WERI-Rb-1 (cell line): ENCODE measurements around the gene RNF40.
"Not testable (repeated sequence)": the region's sequence is repeated elsewhere in the genome, so short reads cannot be mapped to it uniquely, and the experiment has no call there.

Experiments used
- DNase-seq: peaks from one replicate; pipeline ENCODE4 v3.0.0-alpha.2; 2020
- H3K27ac ChIP-seq: fragments of 250-450 bp; sonication (Bioruptor Pico); 2 replicates; pipeline ENCODE4 v1.5.1; 2020; ENCODE audit warnings: mild to moderate bottlenecking, moderate library complexity
- H3K27me3 ChIP-seq: fragments of 250-450 bp; sonication (Bioruptor Pico); 2 replicates; pipeline ENCODE4 v1.5.1; 2021; ENCODE audit warnings: mild to moderate bottlenecking, low read depth, moderate library complexity; ENCODE audit not compliant: insufficient read depth, severe bottlenecking
- H3K36me3 ChIP-seq: fragments of 250-450 bp; sonication (Bioruptor Pico); 2 replicates; pipeline ENCODE4 v1.5.1; 2020; ENCODE audit warnings: mild to moderate bottlenecking, moderate library complexity
- H3K4me3 ChIP-seq: 2 replicates; pipeline ENCODE4 v1.5.1; 2011; ENCODE audit warnings: low read depth, mild to moderate bottlenecking, control low read depth, low read length
- H3K9me3 ChIP-seq: fragments of 250-450 bp; sonication (Bioruptor Pico); 2 replicates; pipeline ENCODE4 v1.5.1; 2021; ENCODE audit warnings: mild to moderate bottlenecking, moderate library complexity; ENCODE audit not compliant: severe bottlenecking
- CTCF ChIP-seq: IDR thresholded peaks from 2 replicates; pipeline ENCODE4 v1.5.1; 2011; ENCODE audit warnings: low read depth, mild to moderate bottlenecking, control low read depth, inconsistent platforms, low read length

The RNF40 gene

GRCh38 chr16:30802936-30803335 is 40.8 kb downstream of the RNF40 start:
- Histone ChIP-seq H3K36me3 (no peaks in the 10 kb centered on the region), H3K27me3 (no peaks in the 10 kb centered on the region), H3K27ac (no peak overlapping the region), H3K4me3 (no peak overlapping the region), H3K9me3 (no peaks in the 10 kb centered on the region)
- DNase-seq = no peak
- TF ChIP-seq CTCF = no peak

- Histone ChIP-seq H3K36me3 (no peaks in the 10 kb centered on the region), H3K27ac (peak overlapping the region; percentile 89), H3K9me3 (no peaks in the 10 kb centered on the region), H3K27me3 (no peaks in the 10 kb centered on the region), H3K4me3 (peak overlapping the region; percentile 70)
- TF ChIP-seq CTCF = no peak
- no peak for DNase-seq
These were observed 42.9 kb downstream of the RNF40 start for GRCh38 chr16:30805056-30805369.

GRCh38 chr16:30805370-30806169 is 43.4 kb downstream of the RNF40 start:
- TF ChIP-seq CTCF = no peak
- no peaks in the 10 kb centered on the region for H3K9me3 ChIP-seq
- H3K27me3 ChIP-seq = no peaks in the 10 kb centered on the region
- peak overlapping the region; percentile 70 for H3K4me3 ChIP-seq
- H3K36me3 ChIP-seq = no peaks in the 10 kb centered on the region
- DNase-seq = peak; percentile 90
- H3K27ac ChIP-seq = peak overlapping the region; percentile 89

- Histone ChIP-seq H3K27me3 (no peaks in the 10 kb centered on the region), H3K4me3 (no peak overlapping the region), H3K36me3 (no peaks in the 10 kb centered on the region), H3K27ac (no peak overlapping the region), H3K9me3 (no peaks in the 10 kb centered on the region)
- no peak for TF ChIP-seq CTCF
- DNase-seq = no peak
These were observed 46.0 kb downstream of the RNF40 start for GRCh38 chr16:30808146-30808545.

- not testable (repeated sequence) for H3K36me3 ChIP-seq, DNase-seq, H3K27me3 ChIP-seq, H3K27ac ChIP-seq, H3K9me3 ChIP-seq, H3K4me3 ChIP-seq
These were observed 46.8 kb downstream of the RNF40 start for GRCh38 chr16:30808890-30809426.

- H3K4me3 ChIP-seq, DNase-seq, H3K9me3 ChIP-seq, H3K27me3 ChIP-seq, H3K27ac ChIP-seq, H3K36me3 ChIP-seq: not testable (repeated sequence)
These were observed 47.6 kb downstream of the RNF40 start for GRCh38 chr16:30809675-30810074.

GRCh38 chr16:30813821-30814189 is 51.7 kb downstream of the RNF40 start:
- DNase-seq = no peak
- no peaks in the 10 kb centered on the region for H3K27me3 ChIP-seq
- no peak for TF ChIP-seq CTCF
- H3K27ac ChIP-seq = no peak overlapping the region
- no peaks in the 10 kb centered on the region for H3K36me3 ChIP-seq
- no peaks in the 10 kb centered on the region for H3K9me3 ChIP-seq
- no peak overlapping the region for H3K4me3 ChIP-seq
